ENCODE results near the gene RBBP8NL.

Gene RBBP8NL, protein sequence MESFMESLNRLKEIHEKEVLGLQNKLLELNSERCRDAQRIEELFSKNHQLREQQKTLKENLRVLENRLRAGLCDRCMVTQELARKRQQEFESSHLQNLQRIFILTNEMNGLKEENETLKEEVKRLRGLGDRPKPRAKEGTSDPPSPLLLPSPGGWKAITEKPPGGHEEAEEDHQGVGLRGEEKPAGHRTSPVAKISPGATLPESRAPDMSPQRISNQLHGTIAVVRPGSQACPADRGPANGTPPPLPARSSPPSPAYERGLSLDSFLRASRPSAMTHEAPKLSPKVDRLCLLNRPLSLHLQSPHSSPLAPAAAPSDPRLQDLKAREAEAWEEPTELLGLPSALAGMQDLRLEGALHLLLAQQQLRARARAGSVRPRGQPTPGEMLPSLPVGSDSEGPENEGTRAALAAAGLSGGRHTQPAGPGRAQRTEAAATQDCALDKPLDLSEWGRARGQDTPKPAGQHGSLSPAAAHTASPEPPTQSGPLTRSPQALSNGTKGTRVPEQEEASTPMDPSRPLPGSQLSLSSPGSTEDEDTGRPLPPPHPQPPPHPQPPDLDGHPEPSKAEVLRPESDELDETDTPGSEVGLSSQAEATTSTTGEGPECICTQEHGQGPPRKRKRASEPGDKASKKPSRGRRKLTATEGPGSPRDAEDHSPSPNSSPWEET

DNA sequence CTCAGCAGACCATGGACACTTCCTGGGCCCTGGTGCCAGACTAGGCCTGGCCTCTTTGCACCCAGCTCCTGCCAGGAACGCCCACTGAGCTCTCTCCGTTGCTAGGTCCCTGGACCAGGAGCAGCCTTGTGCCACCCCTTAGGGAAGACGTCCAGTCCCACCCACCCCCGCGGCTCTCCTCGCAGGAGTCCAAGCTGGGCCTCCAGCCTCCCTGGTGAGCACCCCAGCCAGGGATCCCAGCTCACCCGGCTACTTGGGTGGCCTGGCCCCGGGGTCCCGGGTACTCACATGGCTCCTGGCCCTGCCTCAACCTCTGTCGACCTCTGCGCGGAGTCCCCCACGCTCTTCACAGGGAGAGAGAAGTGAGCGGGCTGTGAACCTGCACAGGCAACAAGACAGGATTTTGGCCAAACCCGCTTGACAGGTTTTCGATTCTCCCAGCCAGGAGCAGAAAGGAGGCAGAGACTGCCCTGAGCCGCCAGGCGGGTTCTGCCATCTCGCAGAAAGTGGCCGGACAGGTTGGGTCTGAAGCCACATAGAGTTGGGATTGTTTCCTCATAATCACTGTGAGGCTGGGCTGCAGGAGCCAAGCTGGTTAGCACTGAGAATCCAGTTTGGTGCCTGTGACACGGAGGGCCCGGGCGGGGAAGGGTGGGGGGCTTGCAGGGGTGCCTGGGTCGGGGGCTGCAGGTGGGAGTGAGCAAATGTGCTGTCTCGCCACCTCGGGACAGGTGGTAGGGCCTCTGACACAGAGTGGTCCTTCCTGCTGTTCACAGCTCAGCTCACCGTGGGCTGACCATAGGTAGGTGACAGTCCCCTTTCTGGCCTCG is at the start of gene RBBP8NL:
Gene RBBP8NL (minus strand): TSS at position 368 of the 830 bp plus-strand sequence. CDS start 7,892 bp downstream, outside the sequence.
- DNase-seq: no peak

DNA sequence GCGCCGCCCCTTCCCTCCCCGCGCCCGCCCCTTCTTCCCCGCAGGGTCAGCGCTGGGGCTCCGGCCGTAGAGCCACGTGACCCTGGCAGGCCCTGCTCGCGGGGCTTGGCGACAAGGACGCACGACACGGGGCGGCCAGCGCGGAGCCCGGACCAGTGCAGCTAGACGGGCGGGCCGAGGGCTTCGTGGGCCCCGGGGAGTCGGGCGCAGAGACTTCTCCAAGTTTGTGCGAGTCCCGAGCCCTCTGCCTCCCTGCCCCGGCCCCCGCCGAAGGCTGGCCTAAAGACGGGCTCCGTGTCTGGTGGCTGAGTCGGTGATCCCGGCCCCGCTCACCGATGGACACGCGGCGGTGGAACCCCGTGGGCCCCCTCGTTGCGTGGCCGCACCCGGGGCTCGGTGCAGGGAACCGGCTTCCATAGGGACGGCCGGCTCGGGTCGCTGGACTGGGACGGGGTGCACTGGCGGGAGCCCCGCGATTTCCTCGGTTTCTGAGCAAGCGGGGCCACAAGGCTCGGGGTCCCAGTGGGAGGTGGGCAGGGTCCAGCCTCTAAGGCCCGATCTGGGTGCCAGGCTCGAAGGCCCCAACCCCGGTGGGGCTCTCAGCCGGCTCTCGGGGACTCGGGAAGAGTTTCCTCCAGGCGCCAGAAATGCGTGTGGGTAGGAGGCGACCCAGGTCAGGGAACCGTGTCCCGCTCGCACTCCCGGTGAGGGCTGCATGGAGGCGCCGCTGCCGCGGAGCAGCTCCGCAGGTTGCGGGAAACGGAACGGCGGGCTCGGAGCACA is 48.9 kb upstream of the RBBP8NL start:
- DNase-seq: no peak

DNA sequence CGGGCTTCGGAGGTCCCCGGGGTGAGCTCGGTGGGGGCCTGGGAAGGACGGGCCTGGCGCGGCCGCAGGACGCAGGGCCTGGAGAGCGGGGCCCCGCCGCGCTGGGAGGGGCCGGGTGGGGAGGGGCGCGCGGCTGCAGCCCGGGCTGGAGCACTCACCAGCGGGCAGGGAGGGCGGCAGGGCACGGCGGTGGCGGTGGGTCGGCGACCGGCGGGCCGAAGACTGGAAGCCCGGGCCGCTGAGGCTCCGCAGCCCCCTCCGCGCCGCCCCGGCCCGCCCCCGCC is 48.4 kb upstream of the RBBP8NL start, which contains the start of gene GATA5:
Gene GATA5 (minus strand): TSS at position 224 of the 284 bp plus-strand sequence. CDS start 474 bp downstream, outside the sequence.
- DNase-seq: no peak

DNA sequence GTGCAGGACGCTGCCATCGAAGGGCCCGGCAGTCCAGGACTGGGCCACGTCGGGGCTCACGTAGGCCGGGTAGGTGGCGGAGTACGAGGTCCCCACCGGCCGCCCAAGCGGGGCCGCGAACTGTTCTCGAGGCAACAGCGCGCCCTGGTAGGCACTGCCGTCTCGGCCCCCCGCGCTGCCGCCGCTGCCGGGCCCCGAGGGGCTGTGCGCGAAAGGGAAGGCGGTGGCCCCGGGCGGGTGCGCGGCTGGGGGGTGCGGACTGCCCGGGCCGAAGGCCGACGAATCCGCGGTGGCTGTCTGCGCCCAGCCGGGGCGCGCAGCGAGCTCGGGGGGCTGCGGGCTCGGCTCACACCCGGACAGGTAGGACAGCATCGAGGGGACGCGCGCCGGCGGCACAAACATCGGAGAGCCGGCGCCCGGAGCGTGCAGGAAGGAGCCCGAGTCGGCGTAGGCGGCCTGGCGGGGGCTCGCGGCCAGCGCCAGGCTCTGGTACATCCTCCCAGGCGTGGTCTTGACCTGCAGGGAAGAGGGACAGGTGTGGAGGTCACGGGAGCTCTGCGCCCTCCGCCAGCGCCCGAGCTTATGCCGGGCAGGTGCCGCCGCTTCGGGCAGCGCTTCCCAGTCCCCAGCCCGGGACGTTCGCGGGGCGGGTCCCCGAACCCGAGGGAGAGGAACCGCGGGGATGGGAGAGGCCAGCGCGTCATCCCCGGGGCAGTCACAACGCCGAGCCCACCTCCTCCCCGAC is 47.9 kb upstream of the RBBP8NL start:
- no peak for DNase-seq

DNA sequence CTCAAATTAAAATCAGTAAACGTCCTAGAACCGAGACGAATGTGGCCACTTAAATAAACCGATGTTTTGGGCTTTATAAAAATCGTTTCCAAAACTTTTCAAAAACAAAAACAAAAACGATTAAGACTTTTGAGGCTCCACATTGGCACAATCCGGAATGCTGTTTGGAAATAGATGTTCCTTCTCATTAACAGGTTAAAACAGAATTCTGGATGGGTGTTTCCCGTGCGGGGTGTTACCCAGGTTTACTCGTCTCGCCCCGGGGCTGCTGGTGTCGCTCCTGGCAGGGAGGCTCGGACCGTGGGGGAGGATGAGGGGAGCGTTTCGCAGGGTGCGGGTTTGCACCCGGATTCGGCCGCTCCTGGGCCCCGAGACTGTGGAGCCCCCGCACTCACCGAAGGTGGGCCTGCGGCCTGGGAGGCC is 47.3 kb upstream of the RBBP8NL start:
- DNase-seq: no peak

DNA sequence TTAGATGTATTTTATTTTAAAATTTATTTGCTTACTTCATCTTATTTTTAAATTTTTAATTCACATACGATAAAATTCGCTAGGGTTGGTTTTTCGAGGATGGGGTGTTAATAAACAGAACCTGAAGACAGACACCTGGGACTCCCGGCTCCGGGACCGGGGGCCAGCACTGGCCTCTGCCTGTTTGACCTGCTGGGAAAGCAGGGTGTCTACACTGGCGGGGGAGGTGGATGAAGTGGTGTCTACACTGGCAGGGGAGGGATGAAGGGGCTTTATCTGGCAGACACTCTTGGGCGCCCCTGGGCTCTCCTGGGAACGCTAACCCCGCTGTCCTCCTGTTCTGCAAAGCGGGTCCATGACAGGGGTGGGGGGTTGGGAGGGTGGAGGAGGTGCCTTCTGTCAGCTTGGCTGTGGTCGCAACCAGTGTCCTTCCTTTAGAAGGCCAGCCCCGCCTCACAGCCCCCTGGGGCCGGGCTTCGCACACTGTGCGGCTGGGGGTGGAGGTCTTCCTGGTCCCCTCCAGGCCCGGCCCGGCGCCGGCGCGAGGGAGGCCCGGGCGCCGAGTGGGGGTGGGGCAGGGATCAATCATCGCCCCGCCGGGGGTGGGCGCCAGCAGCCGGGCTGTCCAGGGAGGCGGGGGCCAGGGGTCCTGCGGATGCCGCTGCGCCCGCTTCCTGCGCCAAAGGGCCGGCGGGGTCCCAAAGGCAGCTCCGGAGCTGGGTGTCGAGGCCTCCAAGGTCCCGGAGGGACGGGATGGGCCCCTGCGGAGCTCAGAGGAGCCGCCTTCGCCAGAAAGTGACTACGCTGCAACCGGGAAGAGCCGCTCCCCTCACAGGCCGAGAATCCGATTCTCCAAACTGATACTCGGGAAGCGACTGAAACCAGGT is 46.6 kb upstream of the RBBP8NL start:
- no peak for DNase-seq

DNA sequence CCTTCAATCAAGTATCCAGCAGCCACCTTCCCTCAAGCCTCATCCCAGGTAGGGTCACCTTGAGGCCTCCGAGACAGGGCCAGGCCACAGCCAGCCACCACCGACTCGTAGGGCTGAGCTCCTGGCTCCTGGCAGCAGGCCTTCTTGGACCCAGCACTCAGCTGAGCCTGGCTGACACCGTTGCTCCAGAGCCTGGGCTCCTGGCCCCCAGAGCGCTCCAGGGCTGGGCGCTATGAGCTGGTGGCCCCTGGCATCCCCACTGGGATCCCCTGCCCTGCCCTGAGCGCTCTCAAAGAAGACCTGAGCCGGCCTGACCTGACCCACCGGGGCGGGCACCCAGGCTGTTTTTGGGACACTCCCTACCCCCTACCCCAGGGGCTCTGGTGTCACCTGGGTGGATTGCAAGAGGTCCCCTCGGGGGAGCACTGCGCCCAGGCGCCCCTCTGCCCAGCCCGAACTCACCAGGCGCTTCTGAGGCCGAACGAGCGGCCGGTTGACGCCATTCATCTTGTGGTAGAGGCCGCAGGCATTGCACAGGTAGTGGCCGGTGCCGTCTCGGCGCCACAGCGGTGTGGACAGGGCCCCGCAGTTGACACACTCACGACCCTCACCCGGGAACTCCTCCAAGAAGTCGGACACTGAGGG is 45.7 kb upstream of the RBBP8NL start:
- DNase-seq: no peak

DNA sequence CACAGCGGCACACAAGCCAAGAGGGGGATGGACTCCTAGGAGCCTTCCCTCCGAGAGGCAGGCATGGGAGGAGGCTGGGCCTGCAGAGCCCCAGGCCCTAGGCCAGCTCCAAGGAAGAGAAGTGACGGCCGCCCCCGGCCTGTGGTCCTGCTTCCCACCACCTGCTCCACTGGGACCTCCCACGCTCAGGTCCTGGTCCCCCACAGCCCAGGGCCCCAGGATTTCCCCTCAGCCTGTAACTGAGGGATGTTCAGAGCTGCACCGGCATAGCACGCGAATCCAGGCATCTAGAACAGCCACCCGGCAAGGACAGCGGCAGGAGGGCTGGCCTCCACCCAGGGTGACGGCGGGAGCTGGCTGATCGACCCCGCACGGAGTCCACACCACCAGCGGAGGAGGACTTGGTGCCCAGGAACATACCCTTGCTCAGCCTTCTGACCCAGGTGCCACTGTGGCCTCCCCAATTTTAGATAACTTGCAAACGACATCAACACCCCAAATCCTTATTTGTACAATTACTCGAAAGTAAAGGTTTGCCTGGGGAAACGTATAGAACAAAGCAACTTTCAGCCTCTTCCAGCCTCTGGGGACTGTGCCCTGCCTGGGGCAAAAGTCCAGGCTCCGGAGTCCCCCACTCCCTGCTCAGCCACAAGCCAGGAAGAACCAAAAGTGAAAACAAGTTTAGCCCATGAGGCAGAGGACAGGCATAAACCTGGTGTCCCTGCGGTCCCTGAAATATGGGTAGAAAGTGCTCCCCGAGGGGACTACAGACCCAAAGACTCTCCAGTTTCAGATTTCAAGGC is 45.0 kb upstream of the RBBP8NL start:
- no peak for DNase-seq

DNA sequence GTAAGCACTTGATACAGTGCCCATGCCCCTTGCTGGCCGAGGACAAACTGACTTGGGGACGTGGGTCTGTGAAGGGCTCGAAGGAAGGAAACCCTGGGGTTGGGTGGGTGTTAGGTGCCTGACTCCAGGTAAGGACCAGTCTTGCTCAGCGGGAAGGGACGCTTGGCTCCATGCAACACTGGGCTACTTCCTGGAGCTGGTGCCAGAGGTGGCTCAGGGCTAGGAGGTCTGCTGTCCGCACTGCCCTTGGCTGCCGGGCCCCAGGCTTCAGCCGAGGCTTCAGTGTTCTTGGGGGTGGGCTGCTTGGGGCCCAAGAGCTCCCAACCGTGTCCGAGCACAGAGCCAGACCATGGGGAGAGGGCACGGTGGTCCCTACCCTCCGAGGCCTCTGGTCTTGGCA is 43.1 kb upstream of the RBBP8NL start:
- no peak for DNase-seq

DNA sequence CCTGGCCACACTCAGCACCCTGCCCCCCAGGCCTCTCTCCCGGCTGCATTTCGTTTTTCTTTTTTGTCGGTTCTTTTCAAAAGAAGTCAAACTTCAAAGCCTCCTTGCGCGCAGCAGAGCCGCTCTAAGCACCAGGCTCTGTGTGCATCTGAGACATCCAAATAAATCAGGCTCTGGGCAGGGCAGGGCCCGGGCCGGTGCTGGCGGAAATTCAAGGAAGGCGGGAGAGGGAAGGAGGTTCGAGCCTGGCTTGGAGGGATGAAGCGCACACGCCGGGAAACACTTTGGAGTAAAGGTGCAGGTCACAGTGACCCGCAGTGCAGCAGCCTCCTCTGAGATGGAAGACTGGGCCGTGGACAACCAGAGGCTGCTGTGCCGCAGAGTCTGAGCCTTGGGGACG is 42.7 kb upstream of the RBBP8NL start:
- DNase-seq: no peak

DNA sequence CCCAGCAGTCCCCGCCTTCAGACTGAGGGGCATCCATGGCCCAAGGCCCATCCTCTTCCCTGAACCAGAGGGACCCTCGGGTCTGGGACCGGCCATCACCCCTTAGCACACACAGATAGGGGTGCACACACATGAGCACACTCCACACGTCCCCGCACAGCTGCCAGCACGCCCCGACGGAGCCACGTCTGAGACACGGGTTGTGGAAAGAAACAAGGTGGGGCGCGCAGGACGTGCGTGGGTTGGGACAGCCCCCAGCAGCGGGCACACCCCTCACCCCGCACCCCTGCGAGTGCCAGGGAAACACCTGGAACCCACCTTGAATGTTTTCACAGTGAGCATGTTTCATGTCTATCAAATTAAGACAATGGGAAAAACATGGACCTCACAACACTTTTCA is 42.0 kb upstream of the RBBP8NL start:
- no peak for DNase-seq

DNA sequence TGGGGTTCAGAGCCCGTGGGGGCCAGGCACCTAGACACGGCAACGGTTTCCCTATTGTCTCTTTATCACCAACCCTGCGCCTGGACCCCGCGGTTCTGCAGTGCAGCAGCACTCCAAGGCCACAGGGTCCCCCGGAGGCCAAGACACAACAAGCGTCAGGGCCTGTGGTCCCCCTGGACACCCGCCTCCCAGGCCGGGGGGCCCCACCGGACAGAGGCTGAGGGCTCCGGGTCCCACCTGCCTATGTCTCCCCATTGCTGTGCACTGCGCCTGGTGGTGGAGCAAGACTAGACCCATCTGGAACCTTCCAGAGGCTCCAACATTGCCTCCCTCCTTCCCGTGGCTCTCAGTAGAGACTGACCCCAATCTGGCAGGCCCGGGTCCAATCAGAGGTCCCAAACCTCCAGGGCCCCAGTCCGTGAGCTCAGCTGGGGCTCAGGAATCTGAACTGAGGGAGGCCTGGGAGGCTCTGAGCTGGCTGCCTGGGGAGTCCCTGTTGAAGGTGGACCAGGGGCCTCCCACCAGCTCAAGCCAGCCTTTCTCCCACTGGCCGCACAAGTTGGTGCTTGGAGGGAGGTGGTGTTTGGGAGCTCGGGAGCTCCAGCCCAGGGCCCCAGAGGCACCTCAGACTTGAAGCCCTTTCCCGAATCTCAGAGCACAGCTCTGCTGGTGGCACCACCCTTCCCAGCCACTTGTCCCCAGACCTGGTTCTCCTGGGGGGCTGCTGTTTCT is 39.6 kb upstream of the RBBP8NL start:
- DNase-seq: no peak

DNA sequence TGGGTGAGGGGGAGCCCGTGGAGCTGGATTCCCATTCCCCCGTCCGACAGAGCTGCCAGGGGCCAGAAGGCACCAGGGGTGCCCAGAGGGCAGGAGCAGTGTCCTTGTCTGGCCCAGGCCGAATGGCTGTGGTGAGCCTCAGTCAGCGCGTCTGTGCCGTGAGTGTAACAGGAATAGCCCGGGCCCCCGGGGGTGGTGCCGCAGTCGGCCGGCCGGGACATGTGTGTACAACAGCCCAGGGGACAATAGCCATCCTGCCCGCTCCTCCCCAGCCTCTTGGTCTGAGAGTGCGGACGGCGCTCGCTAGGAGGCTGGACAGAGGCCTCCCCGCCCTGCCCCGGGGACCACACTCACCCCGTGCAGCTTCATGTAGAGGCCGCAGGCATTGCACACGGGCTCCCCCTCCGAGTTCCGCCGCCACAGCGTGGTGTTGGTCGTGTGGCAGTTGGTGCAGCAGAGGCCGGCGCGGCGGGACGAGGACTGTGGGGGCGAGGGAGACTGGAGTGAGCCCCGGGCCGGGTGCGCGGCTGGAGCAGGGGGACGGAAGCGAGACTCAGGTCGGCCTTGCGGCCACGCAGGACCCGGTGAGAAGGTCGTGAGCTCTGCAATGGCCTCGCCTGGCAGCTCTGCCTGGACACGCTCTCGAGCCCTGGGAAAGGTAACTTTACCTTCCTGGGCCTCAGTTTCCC is 38.9 kb upstream of the RBBP8NL start:
- no peak for DNase-seq

DNA sequence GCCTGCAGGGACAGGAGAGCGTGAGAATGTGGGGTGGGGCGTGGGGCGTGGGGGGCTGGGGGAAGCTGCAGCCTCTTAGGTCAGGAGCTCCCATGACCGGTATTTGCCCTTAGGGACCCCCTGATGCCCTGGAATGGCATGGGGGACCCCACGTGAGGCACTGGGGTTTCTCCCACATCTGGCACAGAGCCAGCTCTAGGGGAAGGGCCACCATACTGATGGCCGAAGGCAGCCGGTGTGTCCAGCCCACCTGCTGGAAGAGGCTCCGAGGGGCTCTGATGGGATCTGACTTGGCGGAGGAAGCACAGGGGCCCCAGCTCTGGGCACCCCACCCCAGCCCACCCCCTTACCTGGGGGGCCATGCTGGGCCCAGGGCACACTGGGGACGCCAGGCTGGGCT is 37.7 kb upstream of the RBBP8NL start:
- DNase-seq: no peak

DNA sequence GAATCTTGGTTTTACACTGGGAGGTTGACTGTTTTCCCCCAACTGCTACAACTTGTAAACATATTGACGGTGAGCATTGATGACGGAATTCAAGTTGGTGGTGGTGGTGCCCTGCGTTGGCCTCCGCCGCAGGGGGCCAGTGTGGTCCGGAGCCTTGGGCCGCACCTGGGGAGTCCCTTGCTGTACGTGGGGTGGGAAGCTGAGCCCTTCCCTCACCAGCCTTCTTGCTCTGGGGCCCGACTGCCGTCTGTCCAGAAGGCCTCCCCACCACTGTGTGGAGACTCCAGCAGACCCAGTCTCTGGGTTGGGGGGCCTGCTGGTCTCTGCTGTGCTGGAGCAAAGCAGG is 37.1 kb upstream of the RBBP8NL start:
- no peak for DNase-seq

DNA sequence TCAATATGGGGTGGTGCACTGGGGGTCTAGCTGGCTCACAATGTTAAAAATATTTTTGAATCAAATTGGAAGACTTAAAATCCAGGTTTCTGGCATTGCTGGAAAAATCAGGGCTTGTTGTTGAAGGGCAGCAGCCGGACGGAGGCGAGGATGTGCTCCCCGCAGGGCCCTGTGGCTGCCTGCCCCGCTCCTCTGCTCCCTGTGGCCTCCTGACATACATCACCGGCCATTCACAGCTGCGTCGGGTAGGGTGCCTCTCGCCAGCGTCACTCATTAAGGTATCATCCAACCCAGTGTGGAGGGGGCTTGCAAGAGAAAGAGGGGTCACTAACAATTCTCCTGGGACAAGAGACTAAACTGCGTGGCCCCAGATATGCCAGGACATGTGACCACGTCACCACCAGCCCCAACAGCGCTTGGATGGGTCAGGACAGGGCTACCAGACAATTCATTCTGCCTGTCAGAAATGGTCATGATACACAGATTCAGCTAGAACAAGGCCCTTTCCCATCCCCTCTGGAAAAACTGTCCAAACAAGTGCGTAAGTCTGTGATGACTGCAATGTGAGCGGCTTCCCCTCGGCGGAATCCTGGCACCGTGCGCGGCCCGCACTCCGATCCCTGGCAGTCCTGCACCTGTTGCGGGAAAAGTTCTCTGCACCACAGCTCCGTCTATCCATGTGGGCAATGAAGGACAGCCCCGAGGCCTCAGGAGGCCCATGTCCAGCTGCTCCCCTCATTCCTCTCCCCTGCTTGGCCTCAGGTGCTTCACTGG is 36.5 kb upstream of the RBBP8NL start:
- no peak for DNase-seq

DNA sequence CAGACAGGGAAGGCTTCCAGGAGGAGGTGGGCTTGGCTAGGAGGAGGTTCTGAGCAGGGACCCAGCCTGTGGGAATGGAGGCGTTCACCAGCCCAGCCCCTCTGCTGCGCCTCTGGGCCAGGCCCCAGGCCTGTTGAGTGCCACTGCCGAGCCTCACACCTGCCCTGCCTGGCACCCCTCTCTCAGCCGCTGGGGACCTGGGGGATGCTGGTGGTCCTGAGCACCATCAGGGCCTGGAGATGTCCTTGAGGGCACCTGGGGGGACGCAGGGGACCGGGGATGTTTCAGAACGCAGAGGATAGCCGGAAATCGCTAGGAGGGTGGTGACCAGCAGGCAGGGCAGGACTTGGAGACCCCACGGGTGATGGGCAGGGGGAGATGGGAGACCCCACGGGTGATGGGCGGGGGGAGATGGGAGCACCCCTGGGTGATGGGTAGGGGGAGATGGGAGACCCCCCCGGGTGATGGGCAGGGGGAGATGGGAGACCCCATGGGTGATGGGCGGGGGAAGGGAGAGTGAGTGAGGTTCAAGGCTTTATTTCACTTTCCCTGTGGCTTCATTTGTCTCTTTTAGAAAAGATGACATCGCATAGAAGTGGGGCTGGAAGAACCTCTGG is 35.7 kb upstream of the RBBP8NL start:
- no peak for DNase-seq
